Measurements from ENCODE around the gene TOR4A.
"Not testable (repeated sequence)": the region's sequence is repeated elsewhere in the genome, so short reads cannot be mapped to it uniquely, and the experiment has no call there.

TOR4A gene

DNA sequence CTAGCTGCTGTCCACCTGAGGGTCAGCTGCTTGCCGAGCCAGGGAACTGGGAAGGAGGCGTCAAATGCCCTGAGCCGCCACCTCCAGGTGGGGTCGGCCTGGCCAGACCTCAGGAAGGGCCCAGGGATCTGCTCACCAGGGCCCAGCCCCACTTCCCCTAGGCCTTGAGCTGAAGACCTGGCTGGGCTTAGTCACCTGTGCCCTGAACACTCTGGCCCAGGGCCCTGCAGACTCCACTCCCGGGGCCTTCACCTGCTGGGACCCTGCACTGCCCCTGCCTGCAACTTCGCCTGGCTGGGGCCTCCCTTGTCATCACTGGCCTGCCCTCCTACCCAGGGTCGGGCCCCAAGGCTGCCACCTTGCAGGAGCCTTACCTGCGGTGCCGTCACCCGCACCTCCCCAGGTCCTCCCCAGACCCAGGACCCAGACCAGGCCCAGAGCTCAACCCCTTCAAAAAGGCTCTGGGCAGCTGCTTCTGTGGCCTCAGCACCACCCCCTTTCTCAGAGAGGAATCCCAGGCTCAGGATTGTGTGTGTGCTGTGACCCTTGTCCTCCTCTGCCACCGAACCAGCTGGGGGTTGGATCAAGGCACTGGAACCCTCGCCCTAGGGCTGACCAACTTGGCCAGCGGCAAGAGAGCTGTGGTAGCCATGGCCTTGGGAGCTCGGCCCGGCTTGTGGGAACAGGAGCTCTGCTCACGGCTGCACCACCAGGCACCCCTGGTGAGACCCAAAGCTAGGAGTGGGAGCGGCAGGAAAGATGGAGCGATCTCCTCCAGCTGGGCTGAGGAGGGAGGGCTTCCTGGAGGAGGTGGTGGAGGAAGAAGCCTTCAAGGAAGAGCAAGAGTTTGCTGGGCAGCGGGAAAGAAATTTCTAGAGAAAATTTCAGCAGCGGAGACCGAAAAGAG lies 23.6 kb upstream of the TOR4A start:
- DNase-seq, result no peak

- peak; percentile 76 for DNase-seq
Observed at GRCh38 chr9:137254624-137255447, 22.7 kb upstream of the TOR4A start, which contains the start of gene NELFB. Gene NELFB (plus strand): TSS chr9:137255327.

DNA sequence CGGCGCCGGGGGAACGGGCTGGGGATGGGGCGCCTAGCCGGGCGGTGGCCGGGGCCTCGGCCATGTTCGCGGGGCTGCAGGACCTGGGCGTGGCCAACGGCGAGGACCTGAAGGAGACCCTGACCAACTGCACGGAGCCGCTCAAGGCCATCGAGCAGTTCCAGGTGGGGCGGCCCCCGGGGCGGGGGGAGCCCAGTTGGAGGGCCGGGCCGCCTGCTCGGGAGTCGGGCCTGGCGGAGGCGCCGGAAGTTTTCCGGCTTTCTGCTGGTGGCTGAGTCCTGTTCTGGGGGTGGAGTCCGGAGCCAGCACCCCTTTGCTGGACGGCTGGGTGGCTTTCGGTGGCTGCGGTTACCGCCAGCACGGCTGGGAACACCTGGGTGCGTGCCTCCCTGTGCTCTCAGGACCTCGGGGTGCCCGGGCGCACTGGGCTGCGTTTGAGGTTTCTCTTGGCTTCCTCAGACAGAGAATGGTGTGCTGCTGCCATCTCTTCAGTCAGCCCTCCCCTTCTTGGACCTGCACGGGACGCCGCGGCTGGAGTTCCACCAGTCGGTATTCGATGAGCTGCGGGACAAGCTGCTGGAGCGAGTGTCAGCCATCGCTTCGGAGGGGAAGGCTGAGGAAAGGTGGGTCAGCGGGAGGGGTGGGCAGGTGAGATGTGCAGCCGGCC lies 21.9 kb upstream of the TOR4A start:
- DNase-seq, result no peak

GRCh38 chr9:137256362-137256761 lies 21.2 kb upstream of the TOR4A start:
- no peak for DNase-seq

GRCh38 chr9:137256856-137257255 lies 20.7 kb upstream of the TOR4A start:
- no peak for DNase-seq

- not testable (repeated sequence) for DNase-seq
Observed at GRCh38 chr9:137262173-137262908, 15.2 kb upstream of the TOR4A start.

- DNase-seq, result no peak
Observed at GRCh38 chr9:137262909-137263285, 14.6 kb upstream of the TOR4A start.

DNA sequence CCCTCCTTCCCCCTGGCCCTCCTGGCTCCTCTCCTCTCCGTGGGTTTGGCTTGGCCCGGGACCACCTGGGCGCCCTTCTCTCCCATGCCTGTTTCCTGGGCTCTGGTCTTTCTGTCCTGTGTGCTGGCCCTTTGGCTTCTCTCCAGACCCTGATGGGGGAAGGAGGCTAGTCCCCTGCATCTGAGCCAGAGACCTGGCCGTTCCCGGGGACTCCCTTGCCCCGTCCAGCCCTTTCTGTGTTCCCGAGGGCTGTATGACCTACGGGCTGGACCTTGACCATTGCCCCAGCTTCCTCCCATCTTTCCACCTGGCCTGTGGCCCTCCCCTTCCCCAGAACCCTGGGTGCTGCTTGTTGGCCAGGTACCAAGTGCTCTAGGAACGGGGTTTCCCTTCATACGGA lies 14.0 kb upstream of the TOR4A start:
- DNase-seq, result no peak

DNA sequence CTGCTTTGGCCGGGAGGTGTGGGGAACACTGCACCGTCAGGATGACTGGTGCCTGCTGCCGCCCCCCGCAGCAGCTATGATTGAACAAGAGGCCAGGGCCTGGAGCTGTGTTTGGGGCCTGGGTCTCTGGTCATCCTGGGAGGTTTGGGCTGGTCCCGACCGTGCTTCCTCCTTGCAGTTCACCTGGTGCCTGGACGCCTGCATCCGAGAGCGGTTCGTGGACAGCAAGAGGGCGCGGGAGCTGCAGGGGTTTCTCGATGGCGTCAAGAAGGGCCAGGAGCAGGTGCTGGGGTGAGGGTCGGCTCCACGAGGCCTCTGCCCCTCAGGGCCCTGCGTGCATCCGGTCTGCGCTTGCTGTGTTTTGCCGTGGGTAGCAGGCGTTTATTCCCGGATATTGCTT lies 13.5 kb upstream of the TOR4A start:
- no peak for DNase-seq

- no peak for DNase-seq
Observed at GRCh38 chr9:137265496-137266161, 11.9 kb upstream of the TOR4A start.

- DNase-seq, result no peak
Observed at GRCh38 chr9:137266162-137266527, 11.4 kb upstream of the TOR4A start.

DNA sequence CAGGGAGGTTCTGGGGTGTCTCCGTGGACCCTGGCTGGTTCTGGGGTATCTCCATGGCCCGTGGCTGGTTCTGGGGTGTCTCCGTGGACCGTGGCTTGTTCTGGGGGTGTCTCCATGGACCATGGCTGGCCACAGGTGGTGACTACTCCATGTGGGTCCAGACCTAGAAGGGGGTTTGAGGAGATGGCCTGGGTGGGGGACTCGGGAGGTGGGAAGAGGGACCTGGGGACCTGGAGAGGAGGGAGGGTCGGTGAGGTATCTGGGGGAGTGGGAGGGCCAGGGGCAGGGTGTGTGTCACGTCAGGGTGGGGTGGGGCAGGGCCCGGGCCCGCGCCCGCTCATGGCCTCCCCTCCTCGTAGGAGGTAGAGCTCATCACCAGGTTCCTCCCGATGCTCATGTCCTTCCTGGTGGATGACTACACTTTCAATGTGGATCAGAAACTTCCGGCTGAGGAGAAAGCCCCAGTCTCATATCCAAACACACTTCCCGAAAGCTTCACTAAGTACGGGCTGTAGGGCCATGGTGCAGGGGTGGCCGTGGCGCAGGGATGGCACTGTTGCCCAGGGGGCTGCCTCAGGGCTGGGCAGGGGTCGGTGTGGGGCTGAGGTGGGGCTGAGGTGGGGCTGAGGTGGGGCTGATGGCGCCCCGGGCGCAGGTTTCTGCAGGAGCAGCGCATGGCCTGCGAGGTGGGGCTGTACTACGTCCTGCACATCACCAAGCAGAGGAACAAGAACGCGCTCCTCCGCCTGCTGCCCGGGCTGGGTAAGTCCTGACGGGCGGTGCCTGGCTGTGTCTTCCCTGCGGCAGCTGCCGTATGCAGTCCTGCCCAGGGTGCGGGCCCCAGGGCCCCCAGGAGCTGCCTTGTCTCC lies 10.7 kb upstream of the TOR4A start:
- DNase-seq, result no peak

GRCh38 chr9:137267933-137268355 lies 9.6 kb upstream of the TOR4A start:
- no peak for DNase-seq

GRCh38 chr9:137268538-137269201 lies 8.9 kb upstream of the TOR4A start:
- no peak for DNase-seq

DNA sequence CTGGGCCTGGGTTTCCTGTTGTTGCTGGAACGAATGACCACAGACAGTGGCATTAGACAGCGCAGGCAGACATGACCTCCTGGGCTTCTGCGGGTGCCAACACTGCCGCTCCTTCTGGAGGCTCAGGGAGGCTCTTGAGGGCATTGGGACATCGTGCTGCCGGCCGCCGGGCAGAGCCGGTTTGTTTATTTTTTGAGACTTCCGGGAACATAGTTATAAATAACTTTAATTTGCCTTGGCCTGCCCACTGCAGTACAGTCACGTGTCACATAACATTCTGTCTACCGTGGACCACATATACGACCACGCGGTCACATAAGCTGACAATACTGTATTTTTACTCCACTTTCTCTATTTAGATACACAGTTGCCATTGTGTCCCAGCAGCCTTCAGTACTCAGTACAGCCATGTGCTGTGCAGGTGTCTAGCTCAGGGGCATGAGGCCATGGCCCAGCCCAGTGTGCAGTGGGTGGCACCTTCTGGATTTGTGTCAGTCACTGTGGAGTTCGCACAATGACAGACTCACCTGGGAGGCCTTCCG lies 8.2 kb upstream of the TOR4A start:
- DNase-seq, result no peak

DNA sequence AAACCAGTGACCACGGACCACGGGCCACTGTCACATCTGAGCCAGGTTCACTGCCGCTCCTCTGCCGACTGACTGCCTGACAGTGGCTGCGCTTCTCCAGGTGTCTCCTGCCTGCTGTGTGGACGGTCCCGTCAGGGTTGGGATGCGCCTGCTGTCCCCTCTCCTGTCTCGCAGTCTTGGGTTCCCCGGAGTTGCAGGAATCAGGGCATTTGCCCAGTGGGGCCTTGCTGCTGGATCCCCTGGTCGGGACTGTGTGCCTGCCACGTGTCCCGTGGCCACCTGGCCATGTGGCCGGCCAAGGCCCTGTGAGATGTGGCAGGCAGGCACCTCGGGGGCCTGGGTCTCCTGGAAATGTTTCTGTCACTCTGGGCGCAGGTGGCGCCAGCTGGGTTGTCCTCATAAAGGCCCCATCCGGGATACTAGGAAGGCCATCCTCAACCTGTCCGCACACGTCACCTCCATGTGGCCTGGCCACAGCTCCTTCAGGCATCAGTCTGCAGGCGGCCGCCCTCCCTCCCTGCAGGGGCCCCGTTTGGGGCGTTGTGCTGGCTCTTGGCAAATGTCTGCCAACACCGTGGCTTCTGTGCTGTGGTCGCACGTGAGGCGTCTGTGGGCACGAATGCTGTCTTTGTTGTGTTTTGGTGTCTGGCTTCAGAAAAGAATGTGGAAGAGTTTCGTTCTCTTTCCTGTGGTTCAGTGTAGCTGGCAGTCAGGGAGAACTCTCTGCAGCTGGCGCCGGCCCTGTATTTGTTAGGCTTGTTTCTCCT lies 6.4 kb upstream of the TOR4A start:
- no peak for DNase-seq

DNA sequence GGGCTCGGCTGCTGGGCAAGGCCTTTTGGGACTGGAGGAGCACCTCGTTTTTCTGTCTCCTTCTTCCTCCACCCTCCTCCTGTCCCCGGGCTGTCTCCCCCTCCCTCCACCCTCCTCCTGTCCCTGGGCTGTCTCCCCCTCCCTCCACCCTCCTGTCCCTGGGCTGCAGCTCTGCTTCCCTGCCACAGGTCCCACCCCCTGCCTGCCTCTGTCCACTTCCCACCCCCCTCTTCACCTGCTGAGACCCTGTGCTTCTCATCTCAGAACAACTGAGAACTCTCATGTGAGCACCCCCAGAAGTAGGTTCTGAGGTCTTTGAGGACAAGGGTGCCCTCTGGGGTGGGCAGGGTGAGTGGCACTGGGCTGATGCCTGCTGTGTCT lies 5.8 kb upstream of the TOR4A start:
- DNase-seq, result no peak

- DNase-seq, result no peak
Observed at GRCh38 chr9:137272241-137273094, 5.1 kb upstream of the TOR4A start.

GRCh38 chr9:137273095-137273490 lies 4.4 kb upstream of the TOR4A start:
- DNase-seq, result no peak

Data from NCI-H1105 (cell line).